Esophagus muscularis mucosa (tissue), 4 donors: ENCODE results near the gene PPP2R5B.

ENCODE experiments used
- EP300 ChIP-seq: sonication (generic); formaldehyde crosslinking; IDR thresholded peaks from one replicate; pipeline ENCODE4 v1.6.1; 2017; ENCODE audit warnings: antibody characterized with exemption
- POLR2A ChIP-seq: fragments of 450-650 bp; IDR thresholded peaks from one replicate; pipeline ENCODE4 v1.6.1; 2017; ENCODE audit warnings: antibody characterized with exemption, moderate library complexity, mild to moderate bottlenecking, low read depth
- TF ChIP-seq, protein P1 (sequence below), 3 experiments: fragments of 200-600 bp in 2 of 3; fragments of 450-650 bp in 1 of 3; sonication (generic) in 2 of 3; IDR thresholded peaks; one replicate each; pipeline ENCODE4 v1.5.1; 2017 to 2019; ENCODE audit warnings: antibody characterized with exemption in 3 of 3, mild to moderate bottlenecking in 2 of 3, moderate library complexity in 1 of 3

DNA sequence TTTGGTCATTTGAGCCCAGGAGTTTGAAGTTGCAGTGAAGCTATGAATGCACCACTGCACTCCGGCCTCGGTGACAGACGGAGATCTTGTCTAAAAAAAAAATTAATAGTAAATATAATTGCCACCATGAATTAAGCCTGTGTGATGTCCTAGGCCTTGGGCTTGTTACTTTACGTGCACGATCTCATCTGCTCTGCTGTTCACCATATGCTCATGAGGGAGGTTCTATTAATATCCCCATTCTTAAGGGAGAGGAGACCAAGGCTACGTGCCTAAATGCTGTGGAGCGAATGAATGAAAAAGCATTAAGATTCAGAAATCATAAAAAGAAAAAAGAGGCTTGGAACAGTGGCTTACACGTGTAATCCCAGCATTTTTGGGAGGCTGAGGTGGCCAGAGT, 4.9 kb upstream of the PPP2R5B start:
- TF ChIP-seq, protein P1, sequence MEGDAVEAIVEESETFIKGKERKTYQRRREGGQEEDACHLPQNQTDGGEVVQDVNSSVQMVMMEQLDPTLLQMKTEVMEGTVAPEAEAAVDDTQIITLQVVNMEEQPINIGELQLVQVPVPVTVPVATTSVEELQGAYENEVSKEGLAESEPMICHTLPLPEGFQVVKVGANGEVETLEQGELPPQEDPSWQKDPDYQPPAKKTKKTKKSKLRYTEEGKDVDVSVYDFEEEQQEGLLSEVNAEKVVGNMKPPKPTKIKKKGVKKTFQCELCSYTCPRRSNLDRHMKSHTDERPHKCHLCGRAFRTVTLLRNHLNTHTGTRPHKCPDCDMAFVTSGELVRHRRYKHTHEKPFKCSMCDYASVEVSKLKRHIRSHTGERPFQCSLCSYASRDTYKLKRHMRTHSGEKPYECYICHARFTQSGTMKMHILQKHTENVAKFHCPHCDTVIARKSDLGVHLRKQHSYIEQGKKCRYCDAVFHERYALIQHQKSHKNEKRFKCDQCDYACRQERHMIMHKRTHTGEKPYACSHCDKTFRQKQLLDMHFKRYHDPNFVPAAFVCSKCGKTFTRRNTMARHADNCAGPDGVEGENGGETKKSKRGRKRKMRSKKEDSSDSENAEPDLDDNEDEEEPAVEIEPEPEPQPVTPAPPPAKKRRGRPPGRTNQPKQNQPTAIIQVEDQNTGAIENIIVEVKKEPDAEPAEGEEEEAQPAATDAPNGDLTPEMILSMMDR (IDR thresholded peaks at IDR 0.05) = no peak
- no peak for TF ChIP-seq POLR2A
- TF ChIP-seq EP300 = no peak
